GM12891 (cell line): ENCODE measurements around the gene KCNH1.

ENCODE experiments used
- DNase-seq: peaks from one replicate; pipeline ENCODE4 v3.0.0; 2011; ENCODE audit warnings: low spot score; ENCODE audit not compliant: insufficient read length
- FAIRE-seq: peaks from 2 replicates; lab custom pipeline; 2011; peaks lifted over from hg19 to GRCh38; lab: Jason Lieb, UNC
- PAX5 ChIP-seq: IDR thresholded peaks from 2 replicates; pipeline ENCODE4 v1.6.1; 2011; ENCODE audit warnings: low read length, moderate library complexity, mild to moderate bottlenecking; ENCODE audit not compliant: insufficient read depth, severe bottlenecking
- POLR2A ChIP-seq: IDR thresholded peaks from 2 replicates; pipeline ENCODE4 v1.6.1; 2011; ENCODE audit warnings: low read depth, low read length, control low read depth
- POLR2AphosphoS5 ChIP-seq: IDR thresholded peaks from 2 replicates; pipeline ENCODE4 v1.6.1; 2011; ENCODE audit warnings: low read depth, low read length, control low read depth
- POU2F2 ChIP-seq: IDR thresholded peaks from 2 replicates; pipeline ENCODE4 v1.6.1; 2011; ENCODE audit warnings: low read depth, mild to moderate bottlenecking, control low read depth, low read length, moderate library complexity
- SPI1 ChIP-seq: IDR thresholded peaks from 2 replicates; pipeline ENCODE4 v1.6.1; 2011; ENCODE audit warnings: low read depth, low read length, control low read depth
- TAF1 ChIP-seq: IDR thresholded peaks from 2 replicates; pipeline ENCODE4 v1.6.1; 2011; ENCODE audit warnings: low read depth, low read length, control low read depth

Gene KCNH1

GRCh38 chr1:210932104-210932503 lies 201.8 kb downstream of the KCNH1 start:
- FAIRE-seq, result no peak
- no peak for DNase-seq
- TF ChIP-seq PAX5 (no peak), SPI1 (no peak), POU2F2 (no peak), POLR2A (no peak), TAF1 (no peak), POLR2AphosphoS5 (no peak)

GRCh38 chr1:210922666-210923065 lies 211.3 kb downstream of the KCNH1 start:
- TF ChIP-seq POLR2AphosphoS5 (no peak), POLR2A (no peak), POU2F2 (no peak), PAX5 (no peak), TAF1 (no peak), SPI1 (no peak)
- FAIRE-seq (no peak), DNase-seq (no peak)

GRCh38 chr1:210920716-210921694 lies 212.9 kb downstream of the KCNH1 start:
- TF ChIP-seq PAX5 (no peak), POLR2AphosphoS5 (no peak), TAF1 (no peak), POU2F2 (no peak), SPI1 (no peak), POLR2A (no peak)
- no peak for DNase-seq
- FAIRE-seq, result no peak

- TF ChIP-seq POLR2AphosphoS5 (no peak), PAX5 (no peak), POLR2A (no peak), TAF1 (no peak)
- no peak for FAIRE-seq
- no peak for DNase-seq
Observed at GRCh38 chr1:210920258-210920657, 213.7 kb downstream of the KCNH1 start.

- FAIRE-seq, result no peak
- DNase-seq, result no peak
- TF ChIP-seq PAX5 (no peak), POLR2A (no peak), TAF1 (no peak), POLR2AphosphoS5 (no peak), POU2F2 (no peak), SPI1 (no peak)
Observed at GRCh38 chr1:210918893-210919292, 215.1 kb downstream of the KCNH1 start.

GRCh38 chr1:210917560-210918169 lies 216.3 kb downstream of the KCNH1 start:
- DNase-seq (no peak), FAIRE-seq (no peak)
- TF ChIP-seq POLR2AphosphoS5 (no peak), POLR2A (no peak), TAF1 (no peak), POU2F2 (no peak), SPI1 (no peak), PAX5 (no peak)

- TF ChIP-seq SPI1 (no peak), POU2F2 (no peak), PAX5 (no peak), POLR2A (no peak), POLR2AphosphoS5 (no peak), TAF1 (no peak)
- FAIRE-seq (no peak), DNase-seq (no peak)
Observed at GRCh38 chr1:210916548-210916947, 217.4 kb downstream of the KCNH1 start.

GRCh38 chr1:210915890-210916507 lies 217.9 kb downstream of the KCNH1 start:
- TF ChIP-seq TAF1 (no peak), POU2F2 (no peak), POLR2AphosphoS5 (no peak), PAX5 (no peak), POLR2A (no peak), SPI1 (no peak)
- DNase-seq (no peak), FAIRE-seq (no peak)

- DNase-seq (no peak), FAIRE-seq (no peak)
- no peak for TF ChIP-seq POU2F2
- no peak for TF ChIP-seq SPI1
- no peak for TF ChIP-seq POLR2AphosphoS5
- TF ChIP-seq PAX5, result no peak
- TF ChIP-seq POLR2A, result no peak
- TF ChIP-seq TAF1, result no peak
Observed at GRCh38 chr1:210912752-210913151, 221.2 kb downstream of the KCNH1 start.
